AML-193 (cell line): ENCODE data around the gene HEXA.

ENCODE experiments used
- DNase-seq, 2 experiments: peaks; one replicate each; lab custom pipeline; 2025; lab: John Stamatoyannopoulos, UW

The HEXA gene

DNA sequence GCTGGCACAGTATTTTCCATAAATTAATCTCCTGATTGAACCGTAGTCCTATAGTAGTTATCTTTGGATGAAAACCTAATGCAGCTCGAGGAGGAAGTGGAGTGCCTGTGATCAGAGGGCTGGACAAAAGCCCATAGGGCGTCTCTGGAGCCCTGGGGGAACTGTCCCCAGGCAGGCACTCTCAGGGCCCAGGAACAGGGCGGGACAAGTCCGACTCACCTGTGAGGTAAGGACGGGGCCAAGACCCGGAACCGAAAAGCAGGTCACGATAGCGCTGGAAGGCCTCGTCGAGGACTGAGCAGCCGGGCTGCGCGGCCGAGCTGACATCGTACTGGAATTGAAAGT is 341 bp downstream of the HEXA start:
- peak; percentile 37 to 42 for DNase-seq

GRCh38 chr15:72372361-72372760 is 3.5 kb downstream of the HEXA start:
- DNase-seq: peak in 1 of 2 experiments; percentile 23

DNA sequence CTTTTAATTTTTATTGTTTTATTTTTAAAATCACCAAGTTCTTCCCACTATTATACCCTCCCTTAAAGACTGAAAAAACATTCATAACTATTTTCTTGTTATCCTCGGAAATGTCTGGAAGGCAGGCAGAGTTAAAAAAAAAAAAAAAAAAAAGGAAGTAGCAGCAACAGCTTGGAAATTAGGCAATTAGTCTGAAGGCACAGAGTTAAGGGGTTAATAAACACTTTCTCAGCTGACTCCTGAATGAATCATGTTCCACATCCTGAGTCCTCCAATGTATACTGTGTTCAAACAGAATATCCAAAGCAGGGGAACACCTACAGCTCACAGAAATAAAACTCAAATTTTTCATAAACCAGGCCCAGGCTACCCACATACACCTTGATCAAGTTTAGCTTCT is 5.8 kb downstream of the HEXA start:
- peak; percentile 76 to 83 for DNase-seq

GRCh38 chr15:72368899-72369298 is 6.9 kb downstream of the HEXA start:
- peak; percentile 86 to 88 for DNase-seq

DNA sequence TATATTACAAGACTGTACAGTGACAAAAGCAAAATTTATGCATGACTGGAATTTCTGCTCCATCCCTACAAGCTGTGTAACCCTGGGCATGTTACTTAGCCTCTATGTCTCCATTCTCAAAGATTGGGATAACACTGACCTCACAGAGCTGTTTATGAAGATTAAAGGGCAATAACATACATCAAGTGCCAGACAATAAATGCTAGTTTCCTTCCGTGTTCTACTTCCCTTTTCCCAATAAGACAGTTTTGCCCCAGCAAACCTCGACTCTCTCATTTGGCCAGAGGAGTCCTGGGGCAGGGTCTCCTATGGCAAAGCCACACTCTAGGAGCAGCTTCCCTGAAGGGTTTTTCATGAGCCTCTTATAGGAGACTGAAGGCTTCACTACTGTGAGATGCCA is 7.5 kb downstream of the HEXA start:
- DNase-seq: peak; percentile 43 to 47

GRCh38 chr15:72365844-72366243 is 10.0 kb downstream of the HEXA start:
- peak; percentile 77 to 78 for DNase-seq

GRCh38 chr15:72361176-72361575 is 14.6 kb downstream of the HEXA start:
- DNase-seq: no peak

- no peak for DNase-seq
Measured at GRCh38 chr15:72358650-72359171, 17.1 kb downstream of the HEXA start.

DNA sequence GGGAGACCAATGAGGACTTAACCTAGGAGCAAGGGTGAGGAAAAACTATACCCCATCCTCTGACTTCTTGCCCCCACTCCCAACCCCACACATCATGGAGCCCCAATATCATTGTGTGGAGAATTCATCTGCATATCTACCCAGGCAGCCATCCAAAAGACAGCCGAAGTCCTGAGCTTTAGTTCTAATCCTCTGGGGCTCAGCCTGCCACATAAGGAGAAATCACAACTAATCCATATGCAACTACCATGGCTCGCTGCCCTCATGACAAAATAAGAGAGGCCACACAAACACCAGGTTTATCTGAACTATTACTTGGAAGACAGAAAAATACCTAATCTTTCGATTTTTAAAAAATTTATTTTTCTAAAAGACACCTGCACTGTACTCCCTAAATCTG is 17.7 kb downstream of the HEXA start:
- DNase-seq: no peak

- no peak for DNase-seq
Measured at GRCh38 chr15:72354496-72354895, 21.3 kb downstream of the HEXA start.

DNA sequence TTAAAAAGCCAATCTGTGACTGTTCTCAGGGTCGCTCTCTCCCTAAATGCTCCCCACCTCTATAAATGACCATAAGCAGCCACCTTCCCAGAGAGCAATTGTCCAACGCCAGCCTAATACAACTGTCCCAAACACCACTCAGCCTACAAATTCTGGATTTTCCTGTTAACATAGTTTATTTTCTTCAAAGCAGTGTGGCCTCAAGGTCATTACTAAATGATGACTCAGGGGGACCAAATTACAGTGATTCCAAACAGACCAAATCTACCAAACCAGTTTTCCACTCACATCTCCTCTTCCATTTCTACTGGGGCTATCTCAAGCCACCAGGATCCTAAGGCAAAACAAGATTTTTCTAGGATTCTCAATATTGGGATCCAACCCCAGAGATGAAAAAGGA is 22.5 kb downstream of the HEXA start:
- no peak for DNase-seq

DNA sequence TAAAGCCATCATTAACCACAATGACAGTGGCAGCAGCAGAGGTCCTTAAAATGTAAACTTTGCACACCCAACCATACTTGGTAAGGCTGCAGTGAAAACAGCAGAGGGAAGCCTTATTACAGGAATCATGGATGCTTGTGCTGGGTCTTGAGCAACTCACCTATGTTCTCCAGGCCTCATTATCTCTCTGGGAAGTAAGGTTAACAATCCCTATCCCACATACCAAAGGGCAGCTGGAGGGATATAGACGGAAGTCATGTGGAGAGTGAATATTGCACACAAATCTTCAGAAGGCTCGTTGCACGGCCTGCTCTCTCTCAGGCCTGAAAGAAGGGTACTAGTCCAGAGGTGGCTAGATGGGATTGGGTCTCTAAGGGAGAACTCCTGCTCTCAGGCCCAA is 30.0 kb downstream of the HEXA start:
- DNase-seq: no peak

DNA sequence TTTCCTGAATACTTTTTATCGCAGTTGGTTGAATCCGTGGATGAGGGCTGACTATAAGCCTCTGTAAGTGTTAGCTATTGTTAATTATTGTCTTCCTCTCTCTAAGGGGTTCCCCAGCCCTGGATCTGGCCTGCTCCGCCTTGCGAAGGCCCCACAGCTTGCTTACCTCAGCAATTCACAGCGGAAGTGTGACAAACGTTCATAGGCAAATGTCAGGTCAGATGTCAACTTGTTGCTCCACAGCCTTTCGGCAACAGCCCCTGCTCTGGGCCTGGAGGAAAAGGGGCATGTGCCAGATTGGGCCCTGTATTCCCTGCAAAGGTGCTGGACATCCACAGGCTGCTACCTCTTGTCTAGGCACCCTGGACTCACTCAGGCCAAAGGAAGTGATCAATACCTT is 30.5 kb downstream of the HEXA start:
- DNase-seq: no peak

DNA sequence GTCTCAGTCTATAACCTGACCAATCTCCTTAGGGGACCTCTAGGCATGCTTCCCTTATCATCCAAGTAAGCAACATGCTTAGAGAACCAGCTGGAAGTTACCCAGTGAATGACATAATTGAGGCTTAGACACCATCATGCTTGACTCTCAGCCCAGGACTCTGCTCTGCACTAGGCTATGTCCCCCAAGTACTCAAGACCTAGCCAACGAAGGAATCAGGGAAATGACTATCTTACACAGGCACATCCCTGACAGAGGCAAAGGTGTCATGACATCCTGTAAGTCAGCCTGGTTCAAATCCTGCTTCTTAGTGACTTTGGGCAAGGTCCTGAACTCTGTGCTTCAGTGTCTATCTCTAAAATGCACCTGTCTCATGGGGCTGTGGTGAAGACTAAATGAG is 31.2 kb downstream of the HEXA start:
- no peak for DNase-seq

GRCh38 chr15:72342385-72342784 is 33.4 kb downstream of the HEXA start:
- peak; percentile 13 to 27 for DNase-seq

- DNase-seq: no peak
Measured at GRCh38 chr15:72341361-72341760, 34.5 kb downstream of the HEXA start.

DNA sequence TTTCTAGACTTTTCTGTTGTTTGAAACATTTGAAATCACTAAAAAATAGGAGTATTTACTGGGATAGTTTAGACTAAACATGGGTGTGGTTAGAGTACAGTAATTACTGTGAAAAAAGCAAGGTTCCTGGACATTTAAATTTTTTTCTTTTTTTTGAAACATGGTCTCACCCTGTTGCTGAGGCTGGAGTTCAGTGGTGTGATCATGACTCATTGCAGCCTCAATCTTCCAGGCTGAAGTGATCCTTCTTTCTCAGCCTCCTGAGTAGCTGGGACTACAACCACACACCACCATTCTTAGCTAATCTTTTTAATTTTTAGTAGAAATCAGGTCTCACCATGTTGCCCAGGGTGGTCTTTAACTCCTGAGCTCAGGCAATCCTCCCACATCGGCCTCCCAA is 35.4 kb downstream of the HEXA start:
- DNase-seq: no peak

DNA sequence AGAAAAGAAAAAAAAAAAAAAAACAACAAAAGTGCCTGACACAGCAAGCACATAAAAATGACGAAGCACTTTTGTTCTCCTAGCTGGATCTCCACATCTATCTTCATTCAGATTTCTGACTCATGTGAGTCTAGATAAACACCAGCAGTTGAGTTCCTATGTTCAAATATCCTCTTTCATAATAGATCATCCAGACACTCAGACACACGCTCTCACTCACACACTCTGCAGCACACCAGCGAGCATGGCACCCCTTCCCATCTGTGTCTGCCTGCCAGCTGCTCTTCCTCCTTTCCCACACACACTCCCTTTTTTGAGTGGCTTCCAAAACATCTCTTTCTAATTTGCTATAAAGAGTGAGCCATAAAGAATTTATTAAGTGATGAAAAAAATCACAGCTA is 36.0 kb downstream of the HEXA start:
- peak; percentile 21 to 62 for DNase-seq

- DNase-seq: peak; percentile 30 to 34
Measured at GRCh38 chr15:72338617-72339321, 37.0 kb downstream of the HEXA start.

DNA sequence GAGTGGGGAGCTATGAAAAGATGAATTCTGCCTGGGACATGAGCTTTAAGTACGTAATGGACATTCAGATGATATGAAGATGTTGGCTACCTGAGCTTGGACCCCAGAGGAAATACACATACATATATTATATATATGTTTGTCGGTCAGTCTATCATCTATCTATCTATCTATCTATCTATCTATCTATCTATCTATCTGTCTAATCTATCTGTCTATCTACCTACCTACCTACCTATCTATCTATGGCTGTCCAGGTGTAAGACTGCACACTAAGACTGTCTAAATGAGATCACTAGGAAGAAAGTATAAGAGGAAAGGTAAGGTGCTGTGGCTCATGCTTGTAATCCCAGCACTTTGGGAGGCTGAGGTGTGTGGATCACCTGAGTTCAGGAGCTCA is 37.7 kb downstream of the HEXA start:
- DNase-seq: no peak

GRCh38 chr15:72334842-72335241 is 41.0 kb downstream of the HEXA start:
- no peak for DNase-seq

DNA sequence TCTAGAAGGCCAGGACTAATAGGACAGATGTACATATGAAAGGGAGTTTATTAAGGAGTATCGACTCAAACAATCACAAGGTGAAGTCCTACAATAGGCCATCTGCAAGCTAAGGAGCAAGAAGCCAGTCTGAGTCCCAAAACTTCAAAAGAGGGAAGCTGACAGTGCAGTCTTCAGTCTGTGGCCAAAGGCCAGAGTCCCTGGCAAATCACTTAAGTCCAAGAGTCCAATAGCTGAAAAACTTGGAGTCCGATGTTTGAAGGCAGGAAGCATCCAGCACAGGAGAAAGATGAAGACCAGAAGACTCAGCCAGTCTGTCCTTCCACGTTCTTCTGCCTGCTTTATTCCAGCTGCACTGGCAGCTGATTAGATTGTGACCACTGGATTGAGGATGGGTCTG is 44.8 kb downstream of the HEXA start:
- no peak for DNase-seq

- DNase-seq: no peak
Measured at GRCh38 chr15:72323752-72324151, 52.1 kb downstream of the HEXA start.

- no peak for DNase-seq
Measured at GRCh38 chr15:72319985-72320671, 55.7 kb downstream of the HEXA start, which contains the start of gene CELF6. CELF6 (minus strand) TSS chr15:72320157; CDS start chr15:72319874, 283 bp downstream.
